ENCODE results near the gene DPPA3. TPM values are rescaled to one million over a fixed set of nuclear protein-coding genes. Genes with fewer than 3 reads are reported as not detected.

Gene DPPA3
- total RNA-seq, 1 donor from 2014 or later, result not detected

GRCh38 chr12:7756993-7757392 lies 45.8 kb downstream of the DPPA3 start:
- FAIRE-seq, result no peak
- TF ChIP-seq CTCF (IDR thresholded peaks at IDR 0.05; ENCODE audit: insufficient read depth, low read depth, low read length) (no peak), EZH2 (IDR thresholded peaks at IDR 0.05; ENCODE audit: insufficient read depth, low read length) (no peak)
- H3K27me3 Mint-ChIP-seq (ENCODE audit: low read depth, unreplicated experiment), result no peaks in the 10 kb centered on the region
- Histone ChIP-seq H4K20me1 (ENCODE audit: insufficient read depth, low read length) (no peaks in the 10 kb centered on the region), H3K4me3 (ENCODE audit: insufficient read depth, low read depth, low read length) (no peak overlapping the region), H3K9ac (ENCODE audit: low read length) (no peak overlapping the region), H3K36me3 (ENCODE audit: insufficient read depth, low read length) (no peaks in the 10 kb centered on the region), H3K4me1 (ENCODE audit: insufficient read depth, low read length) (no peaks in the 10 kb centered on the region), H3K4me2 (ENCODE audit: low read length) (no peak overlapping the region), H3K27ac (ENCODE audit: low read depth, low read length) (no peak overlapping the region), H3K79me2 (ENCODE audit: insufficient read depth, low read length) (no peaks in the 10 kb centered on the region), H3K27me3 (ENCODE audit: insufficient read depth, low read length) (no peaks in the 10 kb centered on the region), H3K9me3 (ENCODE audit: insufficient read depth, low read depth, low read length) (no peaks in the 10 kb centered on the region), H2AFZ (ENCODE audit: low read depth, low read length) (no peak overlapping the region)
- no peaks in the 10 kb centered on the region for H3K9me3 Mint-ChIP-seq (ENCODE audit: unreplicated experiment)
- no peak for DNase-seq (ENCODE audit: low read depth)
- no peak overlapping the region for H3K4me3 Mint-ChIP-seq (ENCODE audit: unreplicated experiment)
- no peaks in the 10 kb centered on the region for H3K4me1 Mint-ChIP-seq (ENCODE audit: low read depth, unreplicated experiment)
- H3K36me3 Mint-ChIP-seq (ENCODE audit: low read depth, unreplicated experiment), result no peaks in the 10 kb centered on the region
- no peak overlapping the region for H3K27ac Mint-ChIP-seq (ENCODE audit: unreplicated experiment)

- Histone ChIP-seq H3K27ac (ENCODE audit: low read depth, low read length) (no peak overlapping the region), H3K79me2 (ENCODE audit: insufficient read depth, low read length) (no peaks in the 10 kb centered on the region), H3K9me3 (ENCODE audit: insufficient read depth, low read depth, low read length) (no peaks in the 10 kb centered on the region), H3K27me3 (ENCODE audit: insufficient read depth, low read length) (no peaks in the 10 kb centered on the region), H3K4me1 (ENCODE audit: insufficient read depth, low read length) (no peaks in the 10 kb centered on the region), H3K4me3 (ENCODE audit: insufficient read depth, low read depth, low read length) (no peak overlapping the region), H3K36me3 (ENCODE audit: insufficient read depth, low read length) (no peaks in the 10 kb centered on the region), H3K9ac (ENCODE audit: low read length) (no peak overlapping the region), H4K20me1 (ENCODE audit: insufficient read depth, low read length) (no peaks in the 10 kb centered on the region), H2AFZ (ENCODE audit: low read depth, low read length) (no peak overlapping the region), H3K4me2 (ENCODE audit: low read length) (no peak overlapping the region)
- no peaks in the 10 kb centered on the region for H3K4me1 Mint-ChIP-seq (ENCODE audit: low read depth, unreplicated experiment)
- H3K9me3 Mint-ChIP-seq (ENCODE audit: unreplicated experiment), result no peaks in the 10 kb centered on the region
- FAIRE-seq (no peak), DNase-seq (ENCODE audit: low read depth) (no peak)
- no peak overlapping the region for H3K4me3 Mint-ChIP-seq (ENCODE audit: unreplicated experiment)
- TF ChIP-seq CTCF (IDR thresholded peaks at IDR 0.05; ENCODE audit: insufficient read depth, low read depth, low read length) (no peak), EZH2 (IDR thresholded peaks at IDR 0.05; ENCODE audit: insufficient read depth, low read length) (no peak)
- no peak overlapping the region for H3K27ac Mint-ChIP-seq (ENCODE audit: unreplicated experiment)
- no peaks in the 10 kb centered on the region for H3K36me3 Mint-ChIP-seq (ENCODE audit: low read depth, unreplicated experiment)
- no peaks in the 10 kb centered on the region for H3K27me3 Mint-ChIP-seq (ENCODE audit: low read depth, unreplicated experiment)
Observed at GRCh38 chr12:7758766-7759140, 47.5 kb downstream of the DPPA3 start.

Other genes with a start within 250 kb of the DPPA3 start
- gene CD163, start 207.7 kb upstream of the DPPA3 start, total RNA-seq, result not detected in 2 replicates
- gene APOBEC1, start 45.5 kb upstream of the DPPA3 start, total RNA-seq, result not detected in 2 replicates
- gene GDF3, start 15.7 kb upstream of the DPPA3 start, total RNA-seq, result not detected in 2 replicates
- gene CLEC4C, start 35.9 kb downstream of the DPPA3 start, total RNA-seq, result not detected in 2 replicates
- gene NANOGNB, start 53.8 kb downstream of the DPPA3 start, total RNA-seq, result not detected in 2 replicates
- gene NANOG, start 78.0 kb downstream of the DPPA3 start, total RNA-seq, result 0.16 and 0.94 TPM in 2 replicates
- 2.3 and 2.8 TPM in 2 replicates for gene SLC2A14, start 161.5 kb downstream of the DPPA3 start, total RNA-seq
- 178 and 389 TPM in 2 replicates for gene SLC2A3, start 224.8 kb downstream of the DPPA3 start, total RNA-seq